Activated naive CD4-positive, alpha-beta T cell treated with anti-CD3 and anti-CD28 coated beads for 36 hours (primary cell): ENCODE results near the gene GRIK4. TPM values are rescaled to one million over a fixed set of nuclear protein-coding genes. Genes with fewer than 3 reads are reported as not detected.

Experiments
- CTCF ChIA-PET: fragments of 350-600 bp; sonication (Branson Sonifier 250); formaldehyde crosslinking; loops from one replicate; lab custom pipeline; 2021; ENCODE audit warnings: antibody characterized with exemption; lab: Charles Lee
- DNase-seq: peaks from one replicate; pipeline ENCODE4 v3.0.0-alpha.2; 2020
- H3K27ac Mint-ChIP-seq: one replicate; pipeline ENCODE4 v1.8.0; 2021; ENCODE audit warnings: mild to moderate bottlenecking, mixed read lengths
- H3K27me3 Mint-ChIP-seq: one replicate; pipeline ENCODE4 v1.8.0; 2021; ENCODE audit warnings: low read depth, mixed read lengths
- H3K36me3 Mint-ChIP-seq: one replicate; pipeline ENCODE4 v1.8.0; 2021; ENCODE audit warnings: low read depth, mixed read lengths
- H3K4me1 Mint-ChIP-seq: one replicate; pipeline ENCODE4 v1.8.0; 2021; ENCODE audit warnings: low read depth, mixed read lengths
- H3K4me3 Mint-ChIP-seq: one replicate; pipeline ENCODE4 v1.8.0; 2021; ENCODE audit warnings: mild to moderate bottlenecking, moderate library complexity, mixed read lengths
- H3K9me3 Mint-ChIP-seq: one replicate; pipeline ENCODE4 v1.8.0; 2021; ENCODE audit warnings: mixed read lengths
- intact Hi-C: fragments of 100-400 bp; cut with micrococcal nuclease; formaldehyde crosslinking; loops from one replicate; pipeline ENCODE4 v1.15.1; 2023
- total RNA-seq, 2 experiments: library from RNA; stranded (reverse); gene quantifications; one replicate each; pipeline ENCODE4 v1.2.3, GENCODE V29; 2021

GRIK4 gene
- total RNA-seq, 2 experiments from 2014 or later: not detected

DNA sequence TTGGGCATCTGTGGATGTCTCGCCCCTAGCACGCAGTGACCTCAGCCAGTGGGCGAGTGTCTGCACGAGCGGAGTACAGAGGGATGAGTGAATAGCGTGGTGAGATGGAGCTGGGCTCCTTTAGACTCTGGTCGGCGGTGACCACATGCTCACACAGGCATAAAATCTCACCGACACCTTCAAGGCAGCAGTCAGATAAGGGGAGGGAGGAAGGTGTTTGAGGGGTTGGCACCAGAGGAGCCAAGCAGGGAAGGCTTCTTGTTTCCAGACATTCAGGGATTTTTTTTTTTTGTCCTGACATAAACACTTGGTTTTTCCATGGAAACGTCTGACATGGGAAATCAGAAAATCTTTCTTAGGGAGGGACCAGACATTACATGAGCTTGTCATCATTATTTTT lies 35.8 kb downstream of the GRIK4 start:
- Mint-ChIP-seq H3K4me1 (no peaks in the 10 kb centered on the region), H3K9me3 (no peaks in the 10 kb centered on the region), H3K36me3 (no peaks in the 10 kb centered on the region), H3K4me3 (no peak overlapping the region), H3K27ac (no peak overlapping the region), H3K27me3 (peaks cover 22% of the 10 kb centered on the region)
- no peak for DNase-seq
- CTCF ChIA-PET: no interaction called here
- intact Hi-C loops: no loop called here

- H3K9me3 Mint-ChIP-seq: no peaks in the 10 kb centered on the region
- no peak overlapping the region for H3K4me3 Mint-ChIP-seq
- H3K27me3 Mint-ChIP-seq: peaks cover 25% of the 10 kb centered on the region
- H3K27ac Mint-ChIP-seq: no peak overlapping the region
- no peaks in the 10 kb centered on the region for H3K36me3 Mint-ChIP-seq
- intact Hi-C loops: no loop called here
- no peaks in the 10 kb centered on the region for H3K4me1 Mint-ChIP-seq
- CTCF ChIA-PET: no interaction called here
- no peak for DNase-seq
These were observed 36.5 kb downstream of the GRIK4 start for GRCh38 chr11:120547811-120548681.

- Mint-ChIP-seq H3K36me3 (no peaks in the 10 kb centered on the region), H3K9me3 (no peaks in the 10 kb centered on the region), H3K4me1 (no peaks in the 10 kb centered on the region), H3K27ac (no peak overlapping the region), H3K4me3 (no peak overlapping the region), H3K27me3 (peaks cover 25% of the 10 kb centered on the region)
- intact Hi-C loops: no loop called here
- DNase-seq: no peak
- CTCF ChIA-PET: no interaction called here
These were observed 37.2 kb downstream of the GRIK4 start for GRCh38 chr11:120548682-120549209.

DNA sequence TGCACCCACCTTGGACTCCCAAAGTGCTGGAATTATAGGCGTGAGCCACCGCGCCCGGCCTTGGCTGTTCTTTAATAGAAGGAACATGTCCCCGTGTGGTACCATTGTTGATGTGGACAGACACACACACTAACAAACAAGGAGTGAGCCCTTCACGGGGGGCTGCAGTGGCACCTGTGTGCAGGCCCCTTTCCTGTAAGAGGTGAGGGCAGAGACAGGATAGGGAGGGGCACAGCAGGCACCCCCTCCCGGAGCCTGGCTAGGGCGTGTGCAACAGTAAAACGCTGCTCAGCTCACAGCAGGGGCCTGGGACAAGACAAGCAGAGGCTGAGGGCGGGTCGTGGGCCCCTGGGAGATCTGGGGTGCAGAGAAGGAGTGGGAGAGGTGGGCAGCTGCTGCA lies 37.8 kb downstream of the GRIK4 start:
- no peaks in the 10 kb centered on the region for H3K4me1 Mint-ChIP-seq
- CTCF ChIA-PET: no interaction called here
- H3K27ac Mint-ChIP-seq: no peak overlapping the region
- peaks cover 25% of the 10 kb centered on the region for H3K27me3 Mint-ChIP-seq
- DNase-seq: no peak
- no peak overlapping the region for H3K4me3 Mint-ChIP-seq
- intact Hi-C loops: no loop called here
- no peaks in the 10 kb centered on the region for H3K36me3 Mint-ChIP-seq
- no peaks in the 10 kb centered on the region for H3K9me3 Mint-ChIP-seq

DNA sequence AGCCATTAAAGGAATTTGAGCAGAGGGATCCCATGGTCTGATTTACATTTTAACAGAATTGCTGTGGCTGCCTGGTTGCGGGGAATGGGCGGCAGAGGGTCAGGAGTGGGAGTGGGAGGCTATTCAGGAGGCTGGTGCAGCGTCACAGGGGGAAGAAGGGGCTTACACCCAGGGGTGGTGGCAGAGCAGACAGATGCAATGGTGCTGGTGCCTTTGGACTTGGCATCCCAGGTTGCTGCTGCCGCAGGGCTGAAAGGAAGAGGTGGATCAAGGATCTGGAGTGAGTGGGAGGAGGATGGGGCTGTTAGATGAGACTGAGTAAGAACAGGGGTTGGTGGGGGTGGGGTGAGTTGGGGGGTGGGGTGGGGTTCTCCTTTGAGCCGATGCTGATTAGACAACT lies 38.5 kb downstream of the GRIK4 start:
- H3K9me3 Mint-ChIP-seq: no peaks in the 10 kb centered on the region
- no peak overlapping the region for H3K27ac Mint-ChIP-seq
- peaks cover 25% of the 10 kb centered on the region for H3K27me3 Mint-ChIP-seq
- intact Hi-C loops: no loop called here
- H3K4me1 Mint-ChIP-seq: no peaks in the 10 kb centered on the region
- CTCF ChIA-PET: no interaction called here
- H3K4me3 Mint-ChIP-seq: no peak overlapping the region
- no peaks in the 10 kb centered on the region for H3K36me3 Mint-ChIP-seq
- DNase-seq: no peak

GRCh38 chr11:120551191-120551590 lies 39.6 kb downstream of the GRIK4 start:
- H3K4me3 Mint-ChIP-seq: no peak overlapping the region
- peaks cover 26% of the 10 kb centered on the region for H3K27me3 Mint-ChIP-seq
- no peak overlapping the region for H3K27ac Mint-ChIP-seq
- no peaks in the 10 kb centered on the region for H3K36me3 Mint-ChIP-seq
- intact Hi-C loops: no loop called here
- CTCF ChIA-PET: no interaction called here
- no peaks in the 10 kb centered on the region for H3K9me3 Mint-ChIP-seq
- no peaks in the 10 kb centered on the region for H3K4me1 Mint-ChIP-seq
- no peak for DNase-seq

GRCh38 chr11:120554766-120555432 lies 43.4 kb downstream of the GRIK4 start:
- CTCF ChIA-PET: no interaction called here
- Mint-ChIP-seq H3K27me3 (peaks cover 11% of the 10 kb centered on the region), H3K36me3 (no peaks in the 10 kb centered on the region), H3K4me3 (no peak overlapping the region), H3K27ac (no peak overlapping the region), H3K9me3 (no peaks in the 10 kb centered on the region), H3K4me1 (no peaks in the 10 kb centered on the region)
- intact Hi-C loops: no loop called here
- no peak for DNase-seq

- CTCF ChIA-PET: no interaction called here
- intact Hi-C loops: no loop called here
- Mint-ChIP-seq H3K27me3 (peaks cover 11% of the 10 kb centered on the region), H3K9me3 (no peaks in the 10 kb centered on the region), H3K4me1 (no peaks in the 10 kb centered on the region), H3K4me3 (no peak overlapping the region), H3K27ac (no peak overlapping the region), H3K36me3 (no peaks in the 10 kb centered on the region)
- DNase-seq: no peak
These were observed 43.9 kb downstream of the GRIK4 start for GRCh38 chr11:120555433-120555773.

DNA sequence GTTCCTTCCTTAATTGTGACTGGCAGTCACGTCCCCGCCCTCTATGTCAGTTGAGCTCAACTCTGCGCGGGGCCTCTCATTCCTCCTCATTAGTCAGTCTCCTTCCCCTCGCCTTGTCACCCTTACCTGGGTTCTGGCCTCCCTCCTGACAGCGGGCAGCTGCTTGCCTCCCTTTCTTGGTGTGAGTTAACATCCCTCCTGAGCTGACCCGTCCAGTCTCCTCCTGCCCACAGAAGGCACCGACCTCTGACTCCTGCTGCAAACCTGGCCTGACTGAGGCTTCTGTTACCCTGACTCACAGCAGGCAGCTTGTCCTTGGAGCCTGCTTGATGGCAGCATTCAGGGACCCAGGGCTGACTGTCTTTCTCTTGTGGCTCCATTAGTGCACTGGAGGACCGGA lies 45.2 kb downstream of the GRIK4 start:
- no peak overlapping the region for H3K4me3 Mint-ChIP-seq

DNA sequence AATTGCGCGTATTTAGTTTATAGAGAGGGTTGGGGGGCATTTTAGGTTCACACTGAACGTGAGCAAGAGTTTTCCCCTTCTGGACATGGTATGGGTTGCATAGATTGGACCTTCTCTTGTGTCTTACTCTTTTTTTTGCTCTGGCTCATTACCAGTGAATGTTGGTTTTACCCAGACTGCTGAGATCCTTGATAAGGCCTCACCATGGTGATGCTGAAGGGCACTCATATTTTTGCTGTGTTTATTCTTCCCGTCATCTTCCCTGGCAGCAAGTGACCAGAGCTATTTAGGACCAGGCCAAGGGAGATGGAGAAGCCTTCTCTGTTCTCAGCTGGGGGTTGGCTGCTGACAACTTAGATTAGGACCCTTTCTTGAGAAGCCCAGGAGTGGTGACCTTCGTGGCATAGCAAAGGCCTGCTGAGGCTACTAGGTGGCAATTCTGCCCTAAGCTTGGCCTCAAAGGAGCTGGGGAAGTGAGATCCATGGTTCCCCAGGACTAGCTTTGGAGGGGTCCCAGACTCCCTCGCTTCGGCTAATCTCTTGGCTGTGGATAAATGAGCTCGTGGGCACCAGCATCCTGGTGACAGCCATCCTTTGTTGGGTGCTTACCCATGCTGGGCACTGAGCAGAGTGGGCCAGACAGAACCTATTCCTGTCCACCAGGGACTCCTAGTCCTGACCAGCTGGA lies 47.3 kb downstream of the GRIK4 start:
- H3K4me1 Mint-ChIP-seq: no peaks in the 10 kb centered on the region
- H3K4me3 Mint-ChIP-seq: no peak overlapping the region
- CTCF ChIA-PET: no interaction called here
- no peak for DNase-seq
- H3K27me3 Mint-ChIP-seq: peaks cover 20% of the 10 kb centered on the region
- no peaks in the 10 kb centered on the region for H3K36me3 Mint-ChIP-seq
- no peak overlapping the region for H3K27ac Mint-ChIP-seq
- intact Hi-C loops: no loop called here
- no peaks in the 10 kb centered on the region for H3K9me3 Mint-ChIP-seq

More for the DNA sequence above, 45.2 kb downstream of the GRIK4 start:
- Mint-ChIP-seq H3K36me3 (no peaks in the 10 kb centered on the region), H3K27me3 (peaks cover 7% of the 10 kb centered on the region), H3K9me3 (no peaks in the 10 kb centered on the region), H3K27ac (no peak overlapping the region), H3K4me1 (no peaks in the 10 kb centered on the region)
- intact Hi-C loops: no loop called here
- no peak for DNase-seq
- CTCF ChIA-PET: no interaction called here

- Mint-ChIP-seq H3K27me3 (peaks cover 29% of the 10 kb centered on the region), H3K4me3 (no peak overlapping the region), H3K27ac (no peak overlapping the region), H3K36me3 (no peaks in the 10 kb centered on the region), H3K9me3 (no peaks in the 10 kb centered on the region), H3K4me1 (peaks cover 6% of the 10 kb centered on the region)
- CTCF ChIA-PET: no interaction called here
- no peak for DNase-seq
- intact Hi-C loops: no loop called here
These were observed 49.7 kb downstream of the GRIK4 start for GRCh38 chr11:120561286-120561685.

DNA sequence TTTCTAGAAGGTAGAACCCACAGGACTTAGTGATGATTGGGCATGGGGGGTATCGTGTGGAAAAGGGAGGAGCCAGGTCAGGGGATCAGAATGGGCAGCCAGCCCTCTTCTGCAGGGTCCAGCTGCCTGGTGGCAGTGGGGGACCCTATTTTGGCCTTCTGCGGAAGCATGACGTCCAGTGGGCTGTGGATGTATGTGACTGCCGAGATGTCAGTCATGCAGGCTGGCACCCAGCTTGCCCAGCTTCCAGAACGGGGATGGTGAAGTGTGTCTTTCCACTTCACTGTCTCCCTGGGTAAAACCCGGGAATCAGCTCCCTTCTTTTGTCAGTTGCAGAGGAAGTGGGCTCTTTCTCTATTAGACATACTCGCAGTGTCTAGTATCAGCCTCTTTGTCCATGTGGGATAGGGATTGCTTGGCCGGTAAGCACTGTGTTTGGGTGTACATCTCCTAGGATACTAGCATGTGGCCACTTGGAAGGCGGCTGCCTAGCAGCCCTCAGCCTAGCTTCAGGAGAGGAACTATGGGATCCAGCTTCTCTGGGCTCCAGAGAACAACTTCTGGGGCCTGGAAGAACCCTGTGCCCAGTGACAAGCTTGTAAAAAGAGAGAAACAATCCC lies 51.4 kb downstream of the GRIK4 start:
- CTCF ChIA-PET: interaction anchor here (0.7 to 1.2 kb wide), 3 partner anchors 52 to 153 kb away, joined by 3 to 5 read pairs (median 3); no protein-coding TSS in a partner anchor
- no peaks in the 10 kb centered on the region for H3K36me3 Mint-ChIP-seq
- H3K4me1 Mint-ChIP-seq: peaks cover 6% of the 10 kb centered on the region
- H3K27ac Mint-ChIP-seq: no peak overlapping the region
- H3K27me3 Mint-ChIP-seq: peaks cover 34% of the 10 kb centered on the region
- intact Hi-C loops: no loop called here
- H3K4me3 Mint-ChIP-seq: no peak overlapping the region
- DNase-seq: no peak
- H3K9me3 Mint-ChIP-seq: no peaks in the 10 kb centered on the region
